GM12891 (cell line): ENCODE data around the gene CLCF1.

Source experiments
- PAX5 ChIP-seq: IDR thresholded peaks from 2 replicates; pipeline ENCODE4 v1.6.1; 2011; ENCODE audit warnings: low read length, moderate library complexity, mild to moderate bottlenecking; ENCODE audit not compliant: insufficient read depth, severe bottlenecking
- POLR2A ChIP-seq: IDR thresholded peaks from 2 replicates; pipeline ENCODE4 v1.6.1; 2011; ENCODE audit warnings: low read depth, low read length, control low read depth
- POLR2AphosphoS5 ChIP-seq: IDR thresholded peaks from 2 replicates; pipeline ENCODE4 v1.6.1; 2011; ENCODE audit warnings: low read depth, low read length, control low read depth
- POU2F2 ChIP-seq: IDR thresholded peaks from 2 replicates; pipeline ENCODE4 v1.6.1; 2011; ENCODE audit warnings: low read depth, mild to moderate bottlenecking, control low read depth, low read length, moderate library complexity
- SPI1 ChIP-seq: IDR thresholded peaks from 2 replicates; pipeline ENCODE4 v1.6.1; 2011; ENCODE audit warnings: low read depth, low read length, control low read depth
- TAF1 ChIP-seq: IDR thresholded peaks from 2 replicates; pipeline ENCODE4 v1.6.1; 2011; ENCODE audit warnings: low read depth, low read length, control low read depth

GRCh38 chr11:67372321-67372992 is 941 bp downstream of the CLCF1 start:
- TF ChIP-seq POLR2A (no peak), POLR2AphosphoS5 (no peak), SPI1 (no peak), TAF1 (no peak), POU2F2 (no peak), PAX5 (no peak)
